Measurements from ENCODE around the gene CDC42SE2. TPM values are rescaled to one million over a fixed set of nuclear protein-coding genes. Genes with fewer than 3 reads are reported as not detected.

Gene CDC42SE2
- total and polyA plus RNA-seq, 2 experiments from 2014 or later, result 24.2 to 36.2 TPM

GRCh38 chr5:131296213-131296672 is 32.4 kb downstream of the CDC42SE2 start:
- Mint-ChIP-seq H3K4me1 (peaks cover 8% of the 10 kb centered on the region; the same call in 2 of the 3 replicates), H3K36me3 (ENCODE audit: low read depth) (no peaks in the 10 kb centered on the region), H3K4me3 (no peak overlapping the region), H3K9me3 (no peaks in the 10 kb centered on the region; the same call in 2 of the 3 replicates), H3K27me3 (ENCODE audit: insufficient read depth, low read depth, poor library complexity) (no peaks in the 10 kb centered on the region), H3K27ac (no peak overlapping the region)
- no peaks in the 10 kb centered on the region for H3K36me3 ChIP-seq (ENCODE audit: insufficient read depth)
- 0 out of 2 replicates have a peak, but pooled peaks cover 2% of the 10 kb centered on the region for H4K20me1 ChIP-seq (replicated peaks; ENCODE audit: insufficient read depth)
- peaks cover 60% of the 10 kb centered on the region for H3K79me2 ChIP-seq (replicated peaks; ENCODE audit: insufficient read depth)
- ATAC-seq, result no peak
- no peaks in the 10 kb centered on the region for H3K4me1 ChIP-seq (ENCODE audit: insufficient read depth)
- H3F3A ChIP-seq (replicated peaks; ENCODE audit: low read depth), result no peaks in the 10 kb centered on the region
- TF ChIP-seq ETS1 (IDR thresholded peaks at IDR 0.05) (no peak), NANOG (IDR thresholded peaks at IDR 0.05; ENCODE audit: borderline replicate concordance) (no peak), EZH2phosphoT487 (IDR thresholded peaks at IDR 0.05; ENCODE audit: unreplicated experiment) (no peak), REST (IDR thresholded peaks at IDR 0.05; ENCODE audit: unreplicated experiment) (no peak), STAT1 (IDR thresholded peaks at IDR 0.05; ENCODE audit: unreplicated experiment) (no peak), CTCF (conservative IDR thresholded peaks at IDR 0.05; ENCODE audit: low read depth in 2 of 2) (no peak), ZNF331 (CRISPR knock-in tag; IDR thresholded peaks at IDR 0.05; ENCODE audit: low read depth) (no peak), JUNB (IDR thresholded peaks at IDR 0.05; ENCODE audit: unreplicated experiment) (no peak), EZH2 (IDR thresholded peaks at IDR 0.05; ENCODE audit: low read depth, unreplicated experiment) (no peak), ZNF462 (CRISPR knock-in tag; IDR thresholded peaks at IDR 0.05) (no peak), ZNF114 (CRISPR knock-in tag; IDR thresholded peaks at IDR 0.05) (no peak), CREB1 (CRISPR knock-in tag; IDR thresholded peaks at IDR 0.05; ENCODE audit: low read depth) (no peak), POLR2AphosphoS5 (IDR thresholded peaks at IDR 0.05; ENCODE audit: low read depth) (no peak)
- no peak overlapping the region for H3K4me2 ChIP-seq
- no peak overlapping the region for H3K27ac ChIP-seq (ENCODE audit: low read depth)
- H2AFZ ChIP-seq, result no peak overlapping the region
- H3K27me3 ChIP-seq (ENCODE audit: insufficient read depth), result no peaks in the 10 kb centered on the region
- DNase-seq (ENCODE audit: low spot score), result no peak
- no peak overlapping the region for H3K4me3 ChIP-seq
- no peaks in the 10 kb centered on the region for H3K9me2 ChIP-seq (ENCODE audit: insufficient read depth)
